Testis (tissue), 3 donors: Measurements from ENCODE around the gene PTPRD. TPM values are rescaled to one million over a fixed set of nuclear protein-coding genes. Genes with fewer than 3 reads are reported as not detected.

Experiments
- DNase-seq: peaks from one replicate; pipeline ENCODE4 v3.0.0-alpha.2; 2019
- H3K27ac ChIP-seq, 2 donors: fragments of 200-600 bp; sonication (generic); one replicate each; pipeline ENCODE4 v1.5.1; 2019
- H3K27me3 ChIP-seq: fragments of 200-600 bp; sonication (generic); one replicate; pipeline ENCODE4 v1.5.1; 2019
- H3K36me3 ChIP-seq: fragments of 200-600 bp; sonication (generic); one replicate; pipeline ENCODE4 v1.5.1; 2017; ENCODE audit warnings: low read depth; ENCODE audit errors: missing control alignments
- H3K4me1 ChIP-seq: fragments of 200-600 bp; sonication (generic); one replicate; pipeline ENCODE4 v1.5.1; 2019
- H3K4me3 ChIP-seq, 2 donors: fragments of 200-600 bp; sonication (generic); one replicate each; pipeline ENCODE4 v1.5.1; 2017 to 2019
- H3K9me3 ChIP-seq: fragments of 200-600 bp; sonication (generic); one replicate; pipeline ENCODE4 v1.5.1; 2017
- POLR2A ChIP-seq: fragments of 450-650 bp; IDR thresholded peaks from one replicate; pipeline ENCODE4 v1.6.1; 2017; ENCODE audit warnings: antibody characterized with exemption, mild to moderate bottlenecking, moderate library complexity
- WGBS, 2 donors: methylation state at CpG; one replicate each; pipeline ENCODE4 v1.1.5; 2018; 5-methylcytosine and 5-hydroxymethylcytosine counted together
- intact Hi-C: fragments of 100-400 bp; cut with DNase I; formaldehyde crosslinking; loops from one replicate; pipeline ENCODE4 v1.15.1; 2023; ENCODE audit warnings: low total_unique reads
- polyA plus RNA-seq: library from polyadenylated mRNA; stranded (reverse); fragments of 350-450 nt; fragmentation: Illumina TruSeq; extraction: RNeasy Lipid Tissue Mini Kit (QIAGEN cat#74804); gene quantifications from one replicate; pipeline ENCODE4 v1.2.3, GENCODE V29; 2014; ENCODE audit warnings: low read depth, low replicate concordance; ENCODE audit not compliant: insufficient read depth
- total RNA-seq, 2 donors: library from RNA; depleted of rRNA; stranded (reverse); fragments of >200 nt; gene quantifications; one replicate each; pipeline ENCODE4 v1.2.3, GENCODE V29; 2016
- TF ChIP-seq, protein P1 (sequence below), 3 experiments: fragments of 450-650 bp in 2 of 3; fragments of 200-600 bp in 1 of 3; sonication (generic) in 1 of 3; IDR thresholded peaks; one replicate each; pipeline ENCODE4 v1.5.1; 2016 to 2019; ENCODE audit warnings: antibody characterized with exemption in 3 of 3, mild to moderate bottlenecking in 2 of 3, moderate library complexity in 1 of 3

Gene PTPRD
- total and polyA plus RNA-seq, 3 donors from 2014 or later = 15.4 to 33.6 (median 32.5) TPM

DNA sequence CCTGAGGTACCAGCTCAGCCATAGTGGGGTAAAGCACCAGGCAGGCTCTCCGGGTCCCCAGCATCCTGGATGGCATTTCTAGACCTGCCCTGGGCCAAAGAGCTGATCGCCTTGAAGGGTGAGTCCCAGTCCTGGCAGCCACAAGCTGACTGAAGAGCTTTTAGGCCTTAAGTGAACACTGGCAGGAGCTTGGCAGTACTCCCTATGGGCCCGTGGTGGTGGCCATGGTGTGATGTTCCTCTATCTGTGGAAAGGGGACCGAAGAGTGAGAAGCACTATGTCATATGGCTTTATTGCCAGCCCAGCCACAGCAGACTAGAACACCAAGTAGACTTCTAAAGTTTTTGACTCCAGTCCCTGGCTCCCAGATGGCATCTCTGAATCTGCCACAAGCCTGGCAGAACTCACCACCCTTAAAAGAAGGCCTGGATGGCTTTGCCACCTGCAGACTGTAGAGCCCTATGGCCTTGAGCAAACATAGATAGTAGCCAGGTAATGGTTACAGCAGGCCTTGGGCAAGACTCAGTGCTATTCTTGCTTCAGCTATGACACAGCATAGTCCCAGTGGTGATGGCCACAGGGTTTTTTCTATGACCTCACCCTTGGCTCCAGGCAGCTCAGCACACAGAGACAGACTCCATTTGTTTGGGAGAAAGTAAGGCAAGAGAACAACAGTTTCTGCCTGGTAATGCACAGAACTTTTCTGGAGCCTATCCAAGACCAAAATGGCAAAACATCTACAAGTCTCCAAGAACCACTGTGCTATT lies 2011.7 kb downstream of the PTPRD start:
- no peak overlapping the region for H3K4me3 ChIP-seq

DNA sequence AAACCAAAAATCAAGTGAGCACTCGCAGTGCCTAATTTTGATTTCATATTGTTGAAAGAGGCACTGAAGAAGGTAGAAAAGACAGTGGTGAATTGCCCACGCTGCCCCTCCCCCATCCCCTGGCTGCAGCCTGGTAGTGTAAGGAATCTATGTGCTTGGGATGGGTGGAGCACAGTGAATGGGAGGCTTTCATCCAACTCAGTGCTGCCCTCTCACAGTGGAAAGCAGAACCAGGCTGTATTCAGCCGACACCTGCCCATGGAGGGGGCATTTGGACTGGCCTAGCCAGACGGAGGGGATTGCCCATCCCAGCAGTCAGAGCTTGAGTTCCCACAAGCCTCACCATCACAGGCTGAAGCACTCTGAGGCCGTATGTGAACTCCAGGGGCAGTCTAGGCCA lies 2012.9 kb downstream of the PTPRD start:
- H3K36me3 ChIP-seq = no peaks in the 10 kb centered on the region
- no peaks in the 10 kb centered on the region for H3K4me1 ChIP-seq
- H3K4me3 ChIP-seq = no peak overlapping the region
- no peaks in the 10 kb centered on the region for H3K27me3 ChIP-seq
- no peaks in the 10 kb centered on the region for H3K9me3 ChIP-seq
- TF ChIP-seq POLR2A = no peak
- TF ChIP-seq, protein P1, sequence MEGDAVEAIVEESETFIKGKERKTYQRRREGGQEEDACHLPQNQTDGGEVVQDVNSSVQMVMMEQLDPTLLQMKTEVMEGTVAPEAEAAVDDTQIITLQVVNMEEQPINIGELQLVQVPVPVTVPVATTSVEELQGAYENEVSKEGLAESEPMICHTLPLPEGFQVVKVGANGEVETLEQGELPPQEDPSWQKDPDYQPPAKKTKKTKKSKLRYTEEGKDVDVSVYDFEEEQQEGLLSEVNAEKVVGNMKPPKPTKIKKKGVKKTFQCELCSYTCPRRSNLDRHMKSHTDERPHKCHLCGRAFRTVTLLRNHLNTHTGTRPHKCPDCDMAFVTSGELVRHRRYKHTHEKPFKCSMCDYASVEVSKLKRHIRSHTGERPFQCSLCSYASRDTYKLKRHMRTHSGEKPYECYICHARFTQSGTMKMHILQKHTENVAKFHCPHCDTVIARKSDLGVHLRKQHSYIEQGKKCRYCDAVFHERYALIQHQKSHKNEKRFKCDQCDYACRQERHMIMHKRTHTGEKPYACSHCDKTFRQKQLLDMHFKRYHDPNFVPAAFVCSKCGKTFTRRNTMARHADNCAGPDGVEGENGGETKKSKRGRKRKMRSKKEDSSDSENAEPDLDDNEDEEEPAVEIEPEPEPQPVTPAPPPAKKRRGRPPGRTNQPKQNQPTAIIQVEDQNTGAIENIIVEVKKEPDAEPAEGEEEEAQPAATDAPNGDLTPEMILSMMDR (IDR thresholded peaks at IDR 0.05) = no peak
- no peak overlapping the region for H3K27ac ChIP-seq
- intact Hi-C loops = no loop called here
- WGBS, 2 donors = 89 to 94% methylated on average over 3 to 5 of the region's 5 CpGs
- DNase-seq = no peak

More for the DNA sequence above, 2011.7 kb downstream of the PTPRD start:
- H3K9me3 ChIP-seq = no peaks in the 10 kb centered on the region
- intact Hi-C loops = no loop called here
- WGBS, 2 donors = 90 to 92% methylated on average over 4 of the region's 4 CpGs
- TF ChIP-seq, protein P1 (IDR thresholded peaks at IDR 0.05) = no peak
- no peak for TF ChIP-seq POLR2A
- no peaks in the 10 kb centered on the region for H3K4me1 ChIP-seq
- no peaks in the 10 kb centered on the region for H3K36me3 ChIP-seq
- no peak overlapping the region for H3K27ac ChIP-seq
- H3K27me3 ChIP-seq = no peaks in the 10 kb centered on the region
- DNase-seq = no peak

DNA sequence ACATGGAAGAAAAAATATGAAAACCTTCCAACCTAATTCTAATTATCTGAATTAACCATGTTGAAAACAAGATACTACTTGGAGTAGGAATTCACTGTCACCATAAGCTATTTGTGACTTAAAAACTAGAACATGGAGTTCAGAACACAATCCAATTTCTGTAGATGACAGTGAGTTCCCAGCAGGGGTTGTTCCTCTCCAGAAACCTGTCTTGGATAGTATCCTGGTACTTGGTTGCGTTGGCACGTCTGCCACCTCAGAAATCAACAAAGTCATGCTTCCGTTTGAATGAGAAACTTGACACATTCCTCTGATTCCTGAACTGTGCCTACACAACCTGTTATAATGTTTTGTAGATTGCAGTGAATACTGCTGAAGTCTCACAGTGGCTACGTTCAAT lies 2023.3 kb downstream of the PTPRD start:
- Histone ChIP-seq H3K36me3 (no peaks in the 10 kb centered on the region), H3K27me3 (no peaks in the 10 kb centered on the region), H3K4me1 (no peaks in the 10 kb centered on the region), H3K27ac (no peak overlapping the region), H3K4me3 (no peak overlapping the region), H3K9me3 (no peaks in the 10 kb centered on the region)
- intact Hi-C loops = no loop called here
- TF ChIP-seq, protein P1 (IDR thresholded peaks at IDR 0.05) = no peak
- no peak for TF ChIP-seq POLR2A
- no peak for DNase-seq
- WGBS, 2 donors = 90 to 94% methylated on average over 4 of the region's 4 CpGs

DNA sequence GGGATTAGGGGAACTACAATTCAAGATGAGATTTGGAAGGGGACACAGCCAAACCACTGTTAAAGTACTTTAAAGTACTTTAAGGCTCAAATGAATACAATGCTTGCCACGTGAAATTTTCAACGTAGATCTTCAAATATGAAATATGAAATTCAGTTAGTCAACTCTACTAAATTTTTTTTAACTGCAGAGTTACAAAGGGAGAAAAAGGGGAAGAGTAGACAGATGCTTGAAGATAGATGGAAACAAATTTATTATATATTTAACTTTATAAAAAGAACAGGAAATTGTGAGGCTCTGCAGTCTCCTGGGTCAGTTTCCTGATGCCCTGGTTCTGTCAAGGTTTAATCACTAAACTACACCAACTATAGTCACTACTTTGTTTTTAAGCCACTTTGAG lies 2027.8 kb downstream of the PTPRD start:
- Histone ChIP-seq H3K9me3 (no peaks in the 10 kb centered on the region), H3K4me1 (no peaks in the 10 kb centered on the region)
- 95 to 98% methylated on average over 2 of the region's 2 CpGs for WGBS, 2 donors

More for the DNA sequence above, 2027.8 kb downstream of the PTPRD start:
- DNase-seq = no peak
- no peak for TF ChIP-seq POLR2A
- TF ChIP-seq, protein P1 (IDR thresholded peaks at IDR 0.05) = no peak
- Histone ChIP-seq H3K4me3 (no peak overlapping the region), H3K27ac (no peak overlapping the region), H3K27me3 (no peaks in the 10 kb centered on the region), H3K36me3 (no peaks in the 10 kb centered on the region)
- intact Hi-C loops = no loop called here
